Mesothelial cell of epicardium (in vitro differentiated cells): Measurements from ENCODE around the gene TROAP. TPM values are rescaled to one million over a fixed set of nuclear protein-coding genes. Genes with fewer than 3 reads are reported as not detected.
A peak's percentile ranks its signal among the peaks of the same experiment; 100 is the strongest.

Experiments used
- DNase-seq, 2 experiments: peaks; one replicate each; pipeline ENCODE4 v3.0.0; 2021; ENCODE audit warnings: low spot score in 2 of 2; ENCODE audit not compliant: unreplicated experiment in 2 of 2
- H3K27ac Mint-ChIP-seq: 2 replicates; pipeline ENCODE4 v1.8.0; 2021; ENCODE audit warnings: mixed read lengths
- H3K27me3 Mint-ChIP-seq: 2 replicates; pipeline ENCODE4 v1.8.0; 2021; ENCODE audit warnings: low read depth, mixed read lengths
- H3K36me3 Mint-ChIP-seq: 2 replicates; pipeline ENCODE4 v1.8.0; 2021; ENCODE audit warnings: mixed read lengths
- H3K4me1 Mint-ChIP-seq: 2 replicates; pipeline ENCODE4 v1.8.0; 2021; ENCODE audit warnings: mixed read lengths
- H3K4me3 Mint-ChIP-seq: 2 replicates; pipeline ENCODE4 v1.8.0; 2021; ENCODE audit warnings: mild to moderate bottlenecking, moderate library complexity, mixed read lengths
- H3K9me3 Mint-ChIP-seq: 2 replicates; pipeline ENCODE4 v1.8.0; 2021; ENCODE audit warnings: mixed read lengths
- total RNA-seq: library from RNA; stranded (reverse); gene quantifications from 3 replicates; pipeline ENCODE4 v1.2.1, GENCODE V29; 2021
- TF ChIP-seq, protein P1 (sequence below): fragments of 200-600 bp; sonication (generic); IDR thresholded peaks from one replicate; pipeline ENCODE4 v1.5.0; 2021; ENCODE audit warnings: antibody characterized with exemption; ENCODE audit not compliant: unreplicated experiment

Gene TROAP
- total RNA-seq, 1 donor from 2014 or later = 30.8 TPM

DNA sequence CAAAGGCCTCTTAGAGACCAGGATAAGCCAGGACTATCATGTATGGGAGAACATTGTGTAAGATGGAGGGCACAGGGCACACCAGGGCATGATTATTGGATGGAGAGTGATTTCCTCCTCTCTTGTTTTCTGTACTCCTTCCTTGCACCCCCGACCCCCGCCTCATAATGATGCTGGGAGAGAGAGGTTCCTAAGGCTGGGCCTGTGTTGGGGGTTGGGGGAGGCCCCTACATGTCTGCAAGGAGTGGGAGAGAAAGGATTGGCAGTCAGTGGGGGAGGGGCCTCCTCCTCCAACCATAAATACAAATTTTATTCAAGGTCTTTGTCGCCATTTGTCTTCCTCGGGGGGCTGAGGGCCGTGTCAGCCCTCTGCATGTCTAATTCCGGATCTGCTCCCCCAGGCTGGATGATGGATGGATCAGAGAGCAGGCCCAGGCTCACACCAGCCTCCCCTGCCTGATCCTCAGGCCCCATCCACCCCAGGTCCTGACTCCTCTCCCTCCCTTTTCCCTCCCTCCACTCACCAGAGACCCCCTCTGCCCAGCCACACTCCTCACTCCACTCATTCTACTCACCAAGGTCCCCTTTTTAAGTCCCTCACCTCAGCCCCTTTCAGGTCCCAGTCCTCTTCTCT lies 15.9 kb downstream of the TROAP start:
- TF ChIP-seq, protein P1, sequence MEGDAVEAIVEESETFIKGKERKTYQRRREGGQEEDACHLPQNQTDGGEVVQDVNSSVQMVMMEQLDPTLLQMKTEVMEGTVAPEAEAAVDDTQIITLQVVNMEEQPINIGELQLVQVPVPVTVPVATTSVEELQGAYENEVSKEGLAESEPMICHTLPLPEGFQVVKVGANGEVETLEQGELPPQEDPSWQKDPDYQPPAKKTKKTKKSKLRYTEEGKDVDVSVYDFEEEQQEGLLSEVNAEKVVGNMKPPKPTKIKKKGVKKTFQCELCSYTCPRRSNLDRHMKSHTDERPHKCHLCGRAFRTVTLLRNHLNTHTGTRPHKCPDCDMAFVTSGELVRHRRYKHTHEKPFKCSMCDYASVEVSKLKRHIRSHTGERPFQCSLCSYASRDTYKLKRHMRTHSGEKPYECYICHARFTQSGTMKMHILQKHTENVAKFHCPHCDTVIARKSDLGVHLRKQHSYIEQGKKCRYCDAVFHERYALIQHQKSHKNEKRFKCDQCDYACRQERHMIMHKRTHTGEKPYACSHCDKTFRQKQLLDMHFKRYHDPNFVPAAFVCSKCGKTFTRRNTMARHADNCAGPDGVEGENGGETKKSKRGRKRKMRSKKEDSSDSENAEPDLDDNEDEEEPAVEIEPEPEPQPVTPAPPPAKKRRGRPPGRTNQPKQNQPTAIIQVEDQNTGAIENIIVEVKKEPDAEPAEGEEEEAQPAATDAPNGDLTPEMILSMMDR = no peak
- no peaks in the 10 kb centered on the region for H3K36me3 Mint-ChIP-seq
- no peak for DNase-seq
- H3K27me3 Mint-ChIP-seq = peaks cover 92% of the 10 kb centered on the region
- no peak overlapping the region for H3K4me3 Mint-ChIP-seq
- H3K4me1 Mint-ChIP-seq = peaks cover 40% of the 10 kb centered on the region
- no peaks in the 10 kb centered on the region for H3K9me3 Mint-ChIP-seq
- no peak overlapping the region for H3K27ac Mint-ChIP-seq

DNA sequence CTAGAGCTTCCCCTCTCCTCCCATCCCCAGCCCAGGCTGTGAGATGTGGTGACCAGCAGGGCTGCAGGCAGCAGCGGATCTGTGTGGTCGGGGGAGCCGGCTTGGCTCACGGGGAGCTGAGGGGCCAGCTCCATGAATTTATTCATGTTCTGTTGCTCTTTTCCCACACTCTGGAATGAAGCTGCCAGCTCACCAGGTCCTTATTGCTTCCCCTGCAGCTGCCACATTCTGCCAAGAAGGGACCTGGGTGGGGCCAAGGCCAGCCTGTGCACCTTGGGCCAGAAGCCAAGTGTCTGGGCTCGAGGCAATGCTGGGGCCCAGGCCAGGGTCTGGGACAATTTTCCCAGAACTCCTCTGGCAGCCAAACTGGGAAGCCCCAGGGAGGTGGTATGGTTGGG lies 16.4 kb downstream of the TROAP start:
- Mint-ChIP-seq H3K27ac (no peak overlapping the region), H3K4me1 (peaks cover 42% of the 10 kb centered on the region), H3K27me3 (peaks cover 95% of the 10 kb centered on the region), H3K9me3 (no peaks in the 10 kb centered on the region), H3K4me3 (no peak overlapping the region), H3K36me3 (no peaks in the 10 kb centered on the region)
- DNase-seq = no peak
- TF ChIP-seq, protein P1 = no peak

DNA sequence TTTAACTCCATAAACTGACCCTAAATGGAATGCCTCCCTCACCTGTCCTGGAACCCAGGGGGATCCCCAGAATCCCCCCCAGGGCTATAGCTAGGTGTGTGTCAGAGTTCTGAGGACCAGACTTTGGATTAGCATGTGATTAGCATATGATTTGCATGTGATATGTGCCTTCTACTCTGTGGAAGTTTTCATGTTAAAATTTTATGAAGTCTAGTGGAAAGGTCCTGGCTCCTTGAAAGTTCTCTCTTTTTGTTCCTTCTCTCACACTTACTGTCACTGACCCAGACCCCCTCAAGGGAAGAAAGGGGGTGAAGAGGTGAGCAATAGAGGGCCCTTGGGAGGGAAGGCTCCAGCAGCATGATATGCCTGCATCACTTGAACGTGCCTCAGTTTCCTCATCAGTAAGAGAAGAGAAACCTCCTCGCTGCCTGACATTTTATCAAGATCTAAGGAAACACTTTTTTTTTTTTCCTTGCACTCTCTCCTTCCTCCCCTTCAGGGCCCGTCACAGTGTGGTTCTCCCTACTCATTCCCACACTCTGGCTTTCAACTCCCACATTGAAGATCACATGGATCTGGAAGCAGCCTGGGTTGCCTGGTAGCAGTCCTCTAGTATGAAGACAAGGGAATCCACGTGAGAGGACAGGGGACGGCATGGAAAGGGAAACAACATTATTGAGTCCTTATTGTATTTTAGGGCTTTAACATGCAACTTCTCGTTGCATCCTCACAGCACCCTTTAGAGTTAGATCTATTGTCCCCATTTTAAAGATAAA lies 17.2 kb downstream of the TROAP start:
- Mint-ChIP-seq H3K27ac (no peak overlapping the region), H3K4me3 (no peak overlapping the region), H3K9me3 (no peaks in the 10 kb centered on the region), H3K4me1 (peaks cover 42% of the 10 kb centered on the region), H3K36me3 (no peaks in the 10 kb centered on the region), H3K27me3 (peaks cover 94% of the 10 kb centered on the region)
- TF ChIP-seq, protein P1 = no peak
- no peak for DNase-seq

DNA sequence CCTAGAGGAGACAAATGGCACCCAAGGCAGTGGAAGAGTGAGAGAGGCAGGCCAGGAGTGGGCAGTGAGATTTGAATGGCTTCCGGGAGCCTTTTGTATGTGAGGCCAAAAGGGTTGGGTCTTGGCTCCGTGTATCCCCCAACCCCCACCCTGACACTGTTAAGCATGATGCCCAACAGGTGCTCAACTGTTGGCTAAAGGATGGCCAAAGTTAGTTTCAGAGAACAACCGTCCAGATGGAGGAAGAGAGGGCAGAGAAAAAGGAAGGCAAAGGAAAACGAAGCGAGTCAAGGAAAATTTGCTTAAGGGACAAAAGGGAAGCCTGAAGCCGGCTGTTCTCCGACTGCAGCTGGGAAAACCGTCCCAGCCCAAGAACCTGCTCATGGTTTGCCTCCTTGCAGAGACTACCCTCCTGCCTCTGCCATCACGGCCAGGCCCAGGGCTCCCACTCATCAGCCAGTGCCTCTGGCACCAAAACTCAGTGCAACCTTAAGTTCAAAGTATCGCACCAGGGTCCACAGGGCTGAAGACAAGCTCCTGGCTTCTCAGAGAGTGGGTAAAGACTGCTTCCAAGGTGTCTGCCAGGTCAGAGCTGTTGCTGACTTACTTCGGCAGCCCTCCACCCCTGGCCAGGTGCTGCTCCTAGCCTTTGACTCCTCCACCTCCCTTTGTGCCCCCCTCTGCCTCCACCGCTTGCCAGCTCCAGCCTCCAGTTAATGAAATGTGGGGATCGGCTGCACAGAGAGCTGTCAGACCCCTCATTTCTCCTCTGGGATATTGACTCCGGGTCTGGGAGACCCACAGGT lies 18.1 kb downstream of the TROAP start:
- Mint-ChIP-seq H3K4me3 (no peak overlapping the region), H3K27me3 (peaks cover 96% of the 10 kb centered on the region), H3K27ac (no peak overlapping the region), H3K4me1 (peaks cover 48% of the 10 kb centered on the region), H3K36me3 (no peaks in the 10 kb centered on the region), H3K9me3 (no peaks in the 10 kb centered on the region)
- no peak for DNase-seq
- TF ChIP-seq, protein P1 = no peak

DNA sequence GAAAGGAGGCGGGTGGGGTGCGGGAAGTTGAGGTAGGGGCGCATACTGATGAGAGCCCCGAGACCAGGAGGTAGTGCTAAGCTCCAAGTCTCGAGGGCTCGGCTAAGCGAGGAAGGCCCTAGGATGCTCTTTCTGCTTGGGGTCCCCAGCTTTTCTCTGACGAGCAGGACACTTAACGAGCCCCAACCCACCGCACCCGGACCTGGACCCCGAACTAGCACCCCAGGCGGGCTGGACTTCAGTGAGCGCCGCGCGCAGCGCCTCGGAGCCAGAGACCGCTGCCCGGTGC lies 18.7 kb downstream of the TROAP start:
- TF ChIP-seq, protein P1 = no peak
- peak overlapping the region; percentile 61 for H3K4me3 Mint-ChIP-seq
- H3K36me3 Mint-ChIP-seq = no peaks in the 10 kb centered on the region
- peaks cover 98% of the 10 kb centered on the region for H3K27me3 Mint-ChIP-seq
- peaks cover 52% of the 10 kb centered on the region for H3K4me1 Mint-ChIP-seq
- no peaks in the 10 kb centered on the region for H3K9me3 Mint-ChIP-seq
- no peak overlapping the region for H3K27ac Mint-ChIP-seq
- no peak for DNase-seq
